CD14-positive monocyte (primary cell): Measurements from ENCODE around the gene GRK7. TPM values are rescaled to one million over a fixed set of nuclear protein-coding genes. Genes with fewer than 3 reads are reported as not detected.

Experiments used
- DNase-seq, 3 donors: peaks; one replicate each; pipeline ENCODE4 v3.0.0-alpha.2; 2011 to 2022
- H2AFZ ChIP-seq: 2 replicates; pipeline ENCODE4 v1.6.0; 2012; ENCODE audit warnings: mild to moderate bottlenecking, low read depth, low read length, inconsistent platforms; ENCODE audit not compliant: insufficient read depth, poor library complexity, severe bottlenecking
- H3K27ac ChIP-seq, 2 donors: 1 replicate in 1 of 2; 2 replicates in 1 of 2; pipeline ENCODE4 v1.5.1; 2012 to 2013; ENCODE audit warnings: low read length in 2 of 2, control low read depth in 1 of 2, inconsistent platforms in 1 of 2, low read depth in 1 of 2, mild to moderate bottlenecking in 1 of 2
- H3K27me3 ChIP-seq, 2 donors: one replicate each; pipeline versions ENCODE4 v1.6.0 to v1.6.1; 2011 to 2013; ENCODE audit warnings: low read length in 2 of 2; ENCODE audit not compliant: control insufficient read depth in 2 of 2, insufficient read depth in 2 of 2
- H3K36me3 ChIP-seq, 2 donors: replicated peaks in 1 of 2; 1 replicate in 1 of 2; 2 replicates in 1 of 2; pipeline versions ENCODE4 v1.5.1 to v1.6.1; 2012 to 2013; ENCODE audit warnings: low read length in 2 of 2, control low read depth in 1 of 2, inconsistent platforms in 1 of 2, mild to moderate bottlenecking in 1 of 2; ENCODE audit not compliant: insufficient read depth in 2 of 2, control insufficient read depth in 1 of 2
- H3K4me1 ChIP-seq, 2 donors: 1 replicate in 1 of 2; 2 replicates in 1 of 2; pipeline versions ENCODE4 v1.5.1 to v1.6.1; 2012 to 2013; ENCODE audit warnings: low read length in 2 of 2, control low read depth in 1 of 2, inconsistent platforms in 1 of 2, mild to moderate bottlenecking in 1 of 2, moderate library complexity in 1 of 2; ENCODE audit not compliant: insufficient read depth in 2 of 2, control insufficient read depth in 1 of 2
- H3K4me2 ChIP-seq: replicated peaks from 2 replicates; pipeline ENCODE3; 2012; ENCODE audit warnings: low read length, moderate library complexity, mild to moderate bottlenecking; ENCODE audit not compliant: poor library complexity, severe bottlenecking; ENCODE audit errors: extremely low read depth
- H3K4me3 ChIP-seq, 3 experiments: fragments of 200-600 bp in 1 of 3; sonication (generic) in 1 of 3; replicated peaks in 1 of 3; 1 replicate in 2 of 3; 2 replicates in 1 of 3; pipeline ENCODE4 v1.5.1; 2011 to 2013; ENCODE audit warnings: low read length in 3 of 3, mild to moderate bottlenecking in 3 of 3, control low read depth in 2 of 3, low read depth in 2 of 3, inconsistent platforms in 1 of 3, moderate library complexity in 1 of 3
- H3K79me2 ChIP-seq: 2 replicates; pipeline ENCODE4 v1.6.0; 2012; ENCODE audit warnings: mild to moderate bottlenecking, control low read depth, inconsistent platforms, low read length, moderate library complexity; ENCODE audit not compliant: insufficient read depth
- H3K9ac ChIP-seq: 2 replicates; pipeline ENCODE4 v1.6.0; 2017; ENCODE audit warnings: low read length, mild to moderate bottlenecking; ENCODE audit not compliant: insufficient read depth, poor library complexity, severe bottlenecking
- H3K9me3 ChIP-seq, 2 donors: replicated peaks in 1 of 2; 1 replicate in 1 of 2; 2 replicates in 1 of 2; pipeline versions ENCODE4 v1.5.1 to v1.6.1; 2012 to 2013; ENCODE audit warnings: low read length in 2 of 2, control low read depth in 1 of 2; ENCODE audit not compliant: control insufficient read depth in 1 of 2, insufficient read depth in 1 of 2
- H4K20me1 ChIP-seq: 2 replicates; pipeline ENCODE4 v1.6.0; 2012; ENCODE audit warnings: mild to moderate bottlenecking, low read length, control low read depth, moderate library complexity; ENCODE audit not compliant: insufficient read depth
- H3K27ac Mint-ChIP-seq, 7 donors: one replicate each; pipeline ENCODE4 v1.8.0; 2020; ENCODE audit warnings: mild to moderate bottlenecking in 7 of 7, mixed read lengths in 7 of 7, moderate library complexity in 6 of 7, inconsistent platforms in 2 of 7
- H3K27me3 Mint-ChIP-seq, 3 donors: one replicate each; pipeline ENCODE4 v1.8.0; 2021 to 2022; ENCODE audit warnings: low read depth in 3 of 3, mild to moderate bottlenecking in 3 of 3, mixed read lengths in 3 of 3, moderate library complexity in 3 of 3, inconsistent platforms in 1 of 3
- H3K36me3 Mint-ChIP-seq, 2 donors: one replicate each; pipeline ENCODE4 v1.8.0; 2020; ENCODE audit warnings: mixed read lengths in 2 of 2, inconsistent platforms in 1 of 2, mild to moderate bottlenecking in 1 of 2
- H3K4me1 Mint-ChIP-seq: one replicate; pipeline ENCODE4 v1.8.0; 2020; ENCODE audit warnings: mild to moderate bottlenecking, mixed read lengths
- H3K4me3 Mint-ChIP-seq, 2 donors: one replicate each; pipeline ENCODE4 v1.8.0; 2020; ENCODE audit warnings: mild to moderate bottlenecking in 2 of 2, mixed read lengths in 2 of 2, moderate library complexity in 1 of 2
- H3K9me3 Mint-ChIP-seq, 7 donors: one replicate each; pipeline ENCODE4 v1.8.0; 2020 to 2022; ENCODE audit warnings: mixed read lengths in 7 of 7, mild to moderate bottlenecking in 6 of 7, moderate library complexity in 6 of 7, inconsistent platforms in 2 of 7
- CTCF ChIP-seq: fragments of 200-600 bp; IDR thresholded peaks from one replicate; pipeline ENCODE4 v1.8.0; 2022; ENCODE audit warnings: antibody characterized with exemption, mild to moderate bottlenecking
- WGBS: methylation state at CpG from one replicate; pipeline ENCODE4 v1.1.5; 2013; ENCODE audit warnings: missing lambda C conversion rate; ENCODE audit not compliant: insufficient coverage; 5-methylcytosine and 5-hydroxymethylcytosine counted together
- intact Hi-C, 2 donors: fragments of 100-400 bp; cut with micrococcal nuclease; formaldehyde crosslinking; loops; one replicate each; pipeline versions ENCODE4 v1.15.0 to v1.15.1; 2023
- polyA plus RNA-seq, 3 donors: library from polyadenylated mRNA; depleted of rRNA in 1 of 3; unstranded in 2 of 3; stranded (reverse) in 1 of 3; fragments of 300-500 nt in 2 of 3; fragments of >200 nt in 1 of 3; fragmentation: Illumina TruSeq in 2 of 3; gene quantifications; 1 replicate in 2 of 3; 2 replicates in 1 of 3; pipeline ENCODE4 v1.2.3, GENCODE V29; 2012 to 2021

The GRK7 gene
- polyA plus RNA-seq, 3 donors = 0.04 to 0.07 TPM; not detected in 1

GRCh38 chr3:141728355-141728892 lies 34.8 kb upstream of the GRK7 start:
- Histone ChIP-seq H3K9ac (no peak overlapping the region), H3K36me3 (no peaks in the 10 kb centered on the region), H4K20me1 (no peaks in the 10 kb centered on the region), H3K4me1 (no peaks in the 10 kb centered on the region), H3K27me3 (no peaks in the 10 kb centered on the region), H3K9me3 (no peaks in the 10 kb centered on the region), H3K27ac (no peak overlapping the region), H3K4me2 (no peak overlapping the region), H3K79me2 (no peaks in the 10 kb centered on the region), H3K4me3 (no peak overlapping the region), H2AFZ (no peak overlapping the region)
- Mint-ChIP-seq H3K36me3 (no peaks in the 10 kb centered on the region), H3K9me3 (peaks cover 0 to 4% (median 0%) of the 10 kb centered on the region in 7 donors), H3K4me3 (no peak overlapping the region), H3K4me1 (peaks cover 11% of the 10 kb centered on the region), H3K27me3 (peaks cover 0 to 2% (median 0%) of the 10 kb centered on the region in 3 donors), H3K27ac (peak overlapping the region in 1 of 7 donors; percentile 46)
- intact Hi-C loops = no loop called here
- DNase-seq = no peak
- no peak for TF ChIP-seq CTCF
- WGBS = 94% methylated on average over 2 of the region's 5 CpGs

GRCh38 chr3:141729240-141729639 lies 34.0 kb upstream of the GRK7 start:
- Histone ChIP-seq H3K36me3 (no peaks in the 10 kb centered on the region), H4K20me1 (no peaks in the 10 kb centered on the region), H3K9ac (no peak overlapping the region), H3K4me2 (no peak overlapping the region), H3K4me1 (no peaks in the 10 kb centered on the region), H3K4me3 (no peak overlapping the region), H3K27me3 (no peaks in the 10 kb centered on the region), H3K79me2 (no peaks in the 10 kb centered on the region), H3K9me3 (no peaks in the 10 kb centered on the region), H3K27ac (no peak overlapping the region), H2AFZ (no peak overlapping the region)
- H3K9me3 Mint-ChIP-seq = peaks cover 0 to 4% (median 0%) of the 10 kb centered on the region in 7 donors
- H3K4me3 Mint-ChIP-seq = no peak overlapping the region
- intact Hi-C loops = no loop called here
- no peaks in the 10 kb centered on the region for H3K36me3 Mint-ChIP-seq
- H3K27ac Mint-ChIP-seq = no peak overlapping the region
- TF ChIP-seq CTCF = no peak
- 67% methylated on average over 1 of the region's 4 CpGs for WGBS
- DNase-seq = no peak
- H3K27me3 Mint-ChIP-seq = peaks cover 0 to 2% (median 0%) of the 10 kb centered on the region in 3 donors
- H3K4me1 Mint-ChIP-seq = peaks cover 14% of the 10 kb centered on the region
